ENCODE data around the gene QSOX2.

QSOX2 gene

DNA sequence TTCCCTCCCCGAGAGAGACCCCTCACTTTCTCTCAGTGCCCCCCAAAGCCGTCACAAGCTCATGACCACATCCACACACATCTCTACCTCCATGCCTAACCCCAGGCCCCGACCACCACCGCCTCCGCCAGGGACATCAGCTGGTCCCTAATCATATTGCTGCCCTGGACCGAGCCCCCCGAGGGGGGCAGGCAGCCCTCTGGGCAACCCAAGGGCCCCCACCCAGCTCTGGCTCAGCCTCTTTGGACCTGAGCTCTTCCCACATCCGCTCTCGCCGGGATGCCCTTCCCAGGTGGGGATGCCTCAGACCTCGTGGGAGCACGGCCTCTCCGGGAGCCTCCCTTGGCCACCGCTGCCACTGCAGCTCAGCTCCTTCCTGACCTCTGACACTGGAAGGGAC lies 59.2 kb downstream of the QSOX2 start:
- no peak for DNase-seq

GRCh38 chr9:136185596-136186366 lies 59.8 kb downstream of the QSOX2 start:
- no peak for DNase-seq

DNA sequence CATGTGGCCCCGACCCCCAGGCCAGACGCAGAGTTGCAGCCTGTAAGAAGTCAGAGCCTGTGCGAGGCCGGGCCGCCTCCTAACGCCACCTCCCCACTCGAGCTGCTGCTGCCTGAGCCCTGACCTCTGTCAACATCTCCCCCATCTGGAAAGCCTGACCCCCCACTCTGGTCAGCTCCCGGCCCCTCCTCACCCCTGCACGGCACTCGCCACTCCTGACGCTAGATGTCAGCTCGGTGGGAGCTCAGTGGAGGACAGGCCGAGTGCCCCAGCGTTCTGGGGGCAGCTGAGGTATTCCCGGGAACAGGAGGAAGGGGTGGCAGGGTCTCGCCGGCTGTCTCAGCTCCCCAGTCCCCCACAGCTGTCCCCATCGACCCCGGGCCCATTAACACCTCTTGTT lies 60.5 kb downstream of the QSOX2 start:
- no peak for DNase-seq

DNA sequence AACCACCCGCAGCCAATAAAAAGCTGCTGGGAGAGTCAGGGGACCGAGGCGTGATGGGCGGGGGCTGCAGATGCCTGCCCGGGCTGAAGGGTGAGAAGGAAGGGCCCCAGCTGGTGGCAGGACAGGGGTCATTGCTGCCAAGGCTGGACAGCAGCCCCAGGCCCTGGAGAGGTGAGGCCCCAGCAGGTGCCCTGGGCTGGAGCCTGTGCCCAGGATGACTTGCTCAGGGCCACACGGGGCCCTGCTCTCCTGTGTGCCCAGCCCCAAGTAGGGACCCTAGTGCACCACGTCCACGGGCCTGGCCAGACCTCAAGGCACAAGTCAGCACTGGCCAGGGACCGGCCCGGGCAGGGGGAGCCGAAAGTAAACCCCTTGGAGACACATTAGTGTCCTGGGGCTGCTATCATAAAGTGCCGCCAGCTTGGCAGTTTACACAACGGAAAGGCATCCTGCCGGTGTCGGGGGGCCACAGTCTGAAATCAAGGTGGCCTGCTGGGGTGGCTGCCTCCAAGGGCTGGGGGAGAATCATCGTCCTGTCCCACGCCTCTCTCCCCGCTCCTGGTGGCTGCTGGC lies 62.7 kb downstream of the QSOX2 start:
- no peak for DNase-seq

- no peak for DNase-seq
Measured at GRCh38 chr9:136182420-136182787, 63.2 kb downstream of the QSOX2 start.

- DNase-seq, result no peak
Measured at GRCh38 chr9:136181784-136182419, 63.7 kb downstream of the QSOX2 start.

- no peak for DNase-seq
Measured at GRCh38 chr9:136180586-136180985, 65.0 kb downstream of the QSOX2 start.

DNA sequence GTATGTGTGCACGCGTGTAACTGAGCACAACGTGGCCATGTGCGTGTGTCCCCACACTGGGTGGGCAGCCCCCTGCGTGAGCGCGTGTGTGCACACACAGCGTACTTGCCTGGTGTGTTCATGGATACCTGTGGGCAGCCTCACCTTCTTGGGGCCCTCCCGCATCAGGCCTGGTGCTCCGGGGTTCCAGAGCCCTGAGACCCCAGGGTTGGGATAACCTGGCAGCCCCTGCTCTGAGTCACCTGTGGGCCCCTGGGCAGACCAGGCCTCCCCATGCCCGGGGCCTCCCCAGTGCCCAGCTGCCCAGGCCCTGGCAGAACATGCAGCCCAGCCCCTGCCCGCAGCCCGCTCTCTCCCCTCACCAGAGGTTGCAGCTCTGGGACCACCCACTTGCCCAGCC lies 65.9 kb downstream of the QSOX2 start:
- no peak for DNase-seq

GRCh38 chr9:136179101-136179616 lies 66.5 kb downstream of the QSOX2 start:
- no peak for DNase-seq

- no peak for DNase-seq
Measured at GRCh38 chr9:136178773-136179075, 66.9 kb downstream of the QSOX2 start.

DNA sequence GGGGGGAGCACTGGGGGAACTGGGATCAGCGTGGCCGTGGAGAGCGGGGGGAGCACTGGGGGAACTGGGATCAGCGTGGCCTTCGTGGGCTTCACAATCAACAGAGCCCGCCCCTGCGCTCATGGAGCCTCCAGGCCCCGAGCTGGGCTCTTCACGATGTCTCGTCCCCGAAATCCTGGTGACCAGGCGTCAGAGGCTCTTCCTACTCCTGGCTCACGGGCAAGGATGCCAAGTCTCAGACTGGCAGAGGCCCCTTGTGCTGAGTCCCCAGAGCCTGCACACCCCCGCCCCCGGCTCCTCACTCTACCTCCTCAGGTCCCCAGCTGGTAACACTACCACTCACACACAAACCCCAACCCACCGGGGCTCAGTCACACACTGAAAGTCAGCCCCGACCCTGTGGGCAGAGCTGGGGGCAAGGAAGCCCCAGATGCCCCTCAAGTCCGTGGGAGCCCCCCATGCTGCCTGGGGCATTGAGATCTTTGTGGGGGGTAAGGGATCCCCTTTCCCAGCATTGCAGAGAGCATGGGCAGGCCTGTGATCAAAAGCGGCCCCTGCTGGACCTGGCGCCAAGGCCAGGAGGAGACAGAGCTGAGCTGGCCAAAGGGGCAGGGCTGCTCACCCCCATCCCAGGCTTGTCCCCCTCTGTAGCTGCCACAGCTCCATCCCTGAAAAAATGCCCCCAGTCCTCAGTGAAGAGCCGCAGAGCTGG lies 67.4 kb downstream of the QSOX2 start:
- DNase-seq, result no peak

DNA sequence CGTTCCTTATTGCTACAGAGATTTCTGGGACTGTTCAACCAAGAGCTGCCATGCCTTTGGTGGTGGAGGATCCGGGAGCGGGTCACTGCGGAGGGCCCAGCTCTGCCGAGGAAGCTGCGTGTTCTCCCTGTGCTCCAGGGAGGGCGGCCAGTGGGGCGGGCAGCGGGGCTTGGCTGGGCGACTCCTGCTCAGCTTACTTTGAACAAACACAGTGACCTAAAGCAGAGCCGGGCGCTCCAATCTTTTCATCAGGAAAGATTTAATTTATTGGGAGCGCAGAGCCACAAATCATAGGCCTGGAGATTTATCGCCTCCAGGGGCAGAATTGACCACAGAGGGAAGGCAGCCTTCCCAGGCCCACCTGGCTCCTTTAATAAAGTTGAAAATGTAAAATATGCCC lies 68.4 kb downstream of the QSOX2 start:
- DNase-seq, result no peak

GRCh38 chr9:136175616-136176197 lies 69.9 kb downstream of the QSOX2 start:
- DNase-seq, result no peak

- DNase-seq, result no peak
Measured at GRCh38 chr9:136174779-136175615, 70.6 kb downstream of the QSOX2 start.

DNA sequence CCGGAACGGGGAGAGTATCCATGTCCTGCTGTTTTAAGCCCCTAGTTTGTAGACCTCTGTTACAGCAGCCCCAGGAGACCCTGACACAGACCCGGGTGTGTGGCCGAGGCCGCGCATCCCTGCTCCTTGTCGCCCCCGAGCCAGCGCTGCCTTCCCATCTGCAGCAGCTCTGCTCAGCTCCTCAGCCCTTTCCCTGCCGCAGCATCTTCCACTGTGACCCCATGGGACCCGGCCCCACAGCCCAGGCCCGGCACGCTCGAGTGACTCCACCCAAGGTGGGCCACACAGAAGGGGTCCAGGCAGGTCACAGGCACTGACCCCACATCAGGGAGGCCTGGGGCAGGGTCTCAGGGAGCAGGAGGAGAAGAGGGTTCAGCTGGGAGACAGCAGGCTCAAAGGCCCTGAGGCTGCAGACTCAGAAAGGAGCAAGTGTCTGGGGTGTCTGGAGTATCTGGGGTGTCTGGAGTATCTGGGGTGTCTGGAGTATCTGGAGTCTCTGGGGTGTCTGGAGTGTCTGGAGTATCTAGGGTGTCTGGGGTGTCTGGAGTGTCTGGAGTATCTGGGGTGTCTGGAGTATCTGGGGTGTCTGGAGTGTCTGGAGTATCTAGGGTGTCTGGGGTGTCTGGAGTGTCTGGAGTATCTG lies 71.8 kb downstream of the QSOX2 start:
- no peak for DNase-seq

DNA sequence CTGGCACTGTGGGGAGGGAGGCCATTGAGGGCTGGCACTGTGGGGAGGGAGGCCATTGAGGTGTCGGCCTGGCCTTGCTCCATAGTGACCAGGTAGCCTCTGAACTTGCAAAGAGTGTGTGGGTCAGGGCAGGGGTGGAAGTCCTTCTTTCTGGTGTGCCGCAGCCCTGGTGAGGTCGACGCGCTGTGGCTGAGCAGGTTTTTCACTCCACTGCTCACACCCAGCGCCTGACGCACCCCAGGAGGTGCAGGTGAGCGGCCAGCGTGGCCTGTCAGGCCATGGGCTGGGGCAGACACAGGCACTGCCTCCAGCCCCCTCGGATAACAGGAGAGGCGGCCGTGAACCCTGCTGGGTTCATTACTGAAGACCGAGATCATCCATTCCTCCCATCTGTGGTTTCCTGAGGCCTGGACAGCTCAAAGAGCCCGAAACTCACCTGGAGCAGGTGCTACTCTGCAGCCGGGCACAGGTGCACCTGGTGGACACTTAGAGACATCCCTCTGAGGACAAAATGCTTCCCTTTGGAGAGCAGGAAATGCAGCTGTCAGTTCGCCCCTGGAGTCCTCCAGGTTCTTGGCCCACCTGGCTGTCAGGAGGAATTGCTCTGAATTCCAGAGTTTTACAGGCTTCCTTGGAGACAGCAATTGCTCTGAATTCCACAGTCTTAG lies 73.1 kb downstream of the QSOX2 start:
- no peak for DNase-seq

GRCh38 chr9:136171801-136172411 lies 73.7 kb downstream of the QSOX2 start:
- no peak for DNase-seq

DNA sequence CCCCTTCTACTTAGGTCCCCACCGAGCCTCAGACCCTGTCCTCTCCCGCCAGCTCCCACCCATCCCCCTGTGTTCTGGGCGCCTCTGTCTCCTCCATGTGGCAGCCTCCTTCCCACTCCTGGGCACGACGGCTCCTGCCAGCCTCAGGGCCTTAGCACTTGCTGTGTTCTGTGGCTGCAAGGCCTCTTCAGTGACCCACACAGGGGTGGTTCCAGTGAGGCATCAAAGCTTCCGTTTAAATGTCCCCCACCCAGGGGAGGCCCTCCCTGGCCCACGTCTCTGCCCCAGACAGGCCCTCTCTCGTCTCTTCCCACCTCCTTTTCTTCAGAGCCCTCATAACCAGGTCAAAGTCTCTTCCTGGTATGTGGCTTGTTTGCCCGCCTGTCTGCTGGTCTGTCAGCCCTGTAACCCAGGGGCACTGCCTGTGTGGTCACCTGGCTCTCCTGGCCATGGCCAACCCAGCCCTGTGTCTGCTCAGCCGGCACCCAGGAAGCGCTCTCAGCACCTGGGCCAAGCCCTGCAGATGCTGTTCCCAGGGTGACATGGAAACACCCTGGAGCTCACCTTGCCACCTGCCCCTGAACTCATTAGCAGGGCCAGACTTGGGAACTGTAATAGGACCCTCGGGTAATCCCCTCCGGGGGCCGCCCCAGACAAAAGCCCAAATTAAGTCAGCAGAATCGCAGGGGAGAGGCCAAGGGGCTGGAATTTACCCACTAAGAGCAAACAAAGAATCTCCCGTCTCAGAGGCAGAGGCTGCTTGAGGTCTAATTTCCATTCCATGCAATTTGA lies 74.4 kb downstream of the QSOX2 start:
- peak; percentile 63 for DNase-seq

DNA sequence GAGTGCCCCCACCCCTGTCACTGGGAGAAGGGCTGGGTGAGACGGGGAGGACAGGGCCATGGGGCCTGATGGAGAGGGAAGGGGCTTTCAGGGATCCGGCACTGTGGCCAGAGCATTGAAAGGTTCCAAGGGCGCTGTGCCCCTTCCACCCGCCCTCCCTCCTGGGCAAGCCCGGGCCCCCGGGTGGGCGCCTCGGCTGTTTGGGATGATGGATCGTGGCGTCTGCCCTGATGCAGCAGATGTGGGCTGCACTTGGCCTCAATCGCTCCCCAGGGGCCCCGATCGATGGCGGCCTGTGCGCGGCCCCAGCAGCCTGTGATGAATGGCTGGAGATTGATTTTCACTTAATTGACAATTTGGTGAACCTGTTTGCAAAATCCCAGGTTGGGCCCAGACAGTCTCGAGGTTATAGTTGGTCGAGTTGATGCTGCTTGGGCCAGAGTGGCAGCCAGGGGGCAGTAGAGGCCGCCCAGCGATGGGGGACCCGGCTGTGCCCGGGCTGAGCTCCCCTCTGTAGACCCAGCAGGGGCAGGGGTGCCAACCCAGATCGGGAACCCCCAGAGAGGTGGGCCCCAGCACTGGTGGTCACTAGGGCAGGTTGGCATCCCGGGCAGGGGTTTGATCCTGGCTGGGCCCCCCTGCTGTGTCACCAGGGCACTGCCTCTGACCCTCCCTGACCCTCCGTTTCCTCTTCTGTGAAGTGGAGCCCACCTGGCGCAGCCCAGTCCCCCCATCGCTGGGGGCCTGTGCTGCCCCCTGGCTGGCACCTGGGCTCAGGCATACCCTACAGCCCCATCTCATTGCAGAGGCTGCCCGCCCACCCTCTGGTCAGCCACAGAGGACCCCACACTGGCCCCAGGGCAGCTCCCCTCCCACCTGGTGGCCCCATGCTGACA lies 75.4 kb downstream of the QSOX2 start:
- no peak for DNase-seq

Data from NCI-H2107 (cell line).